Forelimb muscle (tissue), 1 donor: ENCODE measurements around the gene SNX25. TPM values are rescaled to one million over a fixed set of nuclear protein-coding genes. Genes with fewer than 3 reads are reported as not detected.
A peak's percentile ranks its signal among the peaks of the same experiment; 100 is the strongest.
"Not testable (repeated sequence)": the region's sequence is repeated elsewhere in the genome, so short reads cannot be mapped to it uniquely, and the experiment has no call there.

Experiments used
- DNase-seq: peaks from one replicate; pipeline ENCODE4 v3.0.0-alpha.2; 2013; ENCODE audit warnings: low read depth
- polyA plus RNA-seq: library from polyadenylated mRNA; unstranded; fragments of 120-200 nt; gene quantifications from one replicate; pipeline ENCODE4 v1.2.1, GENCODE V29; 2013; ENCODE audit not compliant: insufficient read length

SNX25 gene
- 7.6 TPM for polyA plus RNA-seq

DNA sequence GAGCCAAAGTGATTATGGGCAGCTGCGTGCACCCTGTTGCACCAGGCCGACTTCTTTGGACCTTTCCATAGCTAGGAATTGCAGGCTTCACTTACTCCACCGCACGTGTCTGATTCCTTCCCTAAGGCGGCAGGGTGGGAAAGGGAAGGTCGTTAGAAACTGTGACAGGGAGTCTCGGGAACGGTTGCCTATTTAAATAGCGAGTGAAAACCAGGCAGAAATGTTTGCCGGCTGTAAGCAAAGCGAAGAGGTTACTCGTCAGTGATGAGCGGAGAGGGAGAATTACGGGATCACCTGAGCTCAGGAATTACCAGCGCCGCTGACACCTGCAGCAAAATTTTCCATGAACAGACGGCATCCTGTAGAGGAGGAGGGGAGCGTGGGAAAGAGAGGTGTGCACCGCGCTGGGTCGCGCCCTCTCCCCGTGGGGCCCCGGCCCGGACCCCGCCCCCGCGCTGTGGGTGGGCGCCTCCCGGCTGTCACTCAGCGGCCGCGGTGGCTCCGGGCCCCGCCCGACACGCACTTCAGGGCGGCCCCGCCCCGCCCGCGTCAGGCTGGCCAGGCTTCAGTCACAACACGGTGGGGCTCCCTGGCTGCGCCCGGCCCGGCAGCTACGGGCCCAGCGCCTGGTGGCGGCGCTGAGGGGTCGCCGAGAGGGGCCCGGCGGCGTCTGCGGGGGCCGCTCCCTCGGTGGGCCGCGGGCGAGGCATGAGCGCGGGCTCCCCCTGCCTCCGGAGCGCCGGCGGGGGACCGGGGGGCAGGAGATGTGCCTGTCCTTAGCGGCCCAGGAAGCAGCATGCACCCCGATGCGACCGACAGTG lies at the start of gene SNX25:
Gene SNX25 (plus strand): TSS at position 568 of the 821 bp plus-strand sequence. CDS start 229 bp downstream, at position 797.
- no peak for DNase-seq

DNA sequence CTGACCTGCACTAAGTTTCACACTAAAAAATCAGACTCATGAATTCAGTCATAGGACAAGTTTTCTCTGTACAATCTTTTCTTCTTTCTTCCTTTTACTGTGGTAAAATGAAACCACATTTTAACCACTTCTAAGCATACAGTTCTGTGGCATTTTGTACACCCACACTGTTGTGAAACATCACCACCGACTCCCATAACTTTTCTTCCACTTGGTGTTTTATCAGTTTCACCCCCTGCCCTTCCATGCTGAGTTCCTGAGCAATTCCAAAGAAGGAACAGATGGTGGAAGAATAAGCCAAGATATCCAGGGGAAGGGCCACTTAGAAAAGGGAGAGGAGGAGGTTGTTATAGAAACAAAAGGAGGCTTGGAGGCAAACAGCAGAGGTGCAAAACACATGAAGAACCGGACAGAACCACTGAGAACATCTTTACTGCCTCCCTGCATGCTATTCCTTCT lies 43.8 kb upstream of the SNX25 start:
- DNase-seq, result no peak

DNA sequence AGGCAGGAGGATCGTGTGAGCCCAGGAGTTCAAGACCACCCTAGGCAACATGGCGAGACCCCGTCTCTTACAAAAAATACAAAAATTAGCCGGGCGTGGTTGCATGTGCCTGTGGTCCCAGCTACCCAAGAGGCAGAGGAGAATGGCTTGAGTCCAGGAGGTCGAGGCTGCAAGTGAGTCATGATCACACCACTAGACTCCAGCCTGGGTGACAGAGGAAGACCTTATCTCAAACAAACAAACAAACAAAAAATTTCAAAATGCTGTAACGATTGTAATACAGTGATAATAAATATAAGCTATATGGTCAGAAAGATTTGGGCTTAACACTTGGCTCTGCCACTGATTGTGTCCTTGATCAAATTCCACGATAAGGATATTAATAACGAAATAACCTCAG lies 42.2 kb upstream of the SNX25 start:
- DNase-seq, result no peak

DNA sequence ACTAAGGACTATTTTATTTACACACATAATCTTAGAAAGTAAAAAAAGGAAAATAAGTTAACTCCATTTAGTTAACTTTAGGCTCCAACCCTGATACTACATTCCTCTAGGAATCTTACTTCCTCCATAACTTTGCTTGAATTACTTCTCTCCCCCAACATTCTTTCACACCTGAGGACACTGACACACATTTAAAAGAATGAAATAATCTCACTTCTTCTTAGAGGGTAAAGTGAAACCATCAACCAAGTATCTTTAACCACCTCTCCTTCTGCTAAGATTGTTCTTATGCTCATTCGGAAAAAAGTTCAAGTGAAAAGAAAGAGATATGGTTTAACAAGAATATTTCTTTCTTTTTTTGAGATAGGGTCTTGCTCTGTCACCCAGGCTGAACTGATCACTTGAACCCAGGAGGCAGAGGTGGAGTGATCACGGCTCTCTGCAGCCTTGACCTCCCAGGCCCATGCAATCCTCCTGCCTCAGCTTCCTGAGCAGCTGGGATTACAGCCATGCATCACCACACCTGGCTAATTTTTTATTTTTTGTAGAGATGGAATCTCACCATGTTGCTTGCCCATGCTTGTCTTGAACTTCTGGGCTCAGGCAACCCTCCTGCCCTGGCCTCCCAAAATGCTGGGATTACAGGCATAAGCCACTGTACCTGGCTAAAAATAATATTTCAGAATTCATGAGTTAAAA lies 37.9 kb upstream of the SNX25 start:
- no peak for DNase-seq

DNA sequence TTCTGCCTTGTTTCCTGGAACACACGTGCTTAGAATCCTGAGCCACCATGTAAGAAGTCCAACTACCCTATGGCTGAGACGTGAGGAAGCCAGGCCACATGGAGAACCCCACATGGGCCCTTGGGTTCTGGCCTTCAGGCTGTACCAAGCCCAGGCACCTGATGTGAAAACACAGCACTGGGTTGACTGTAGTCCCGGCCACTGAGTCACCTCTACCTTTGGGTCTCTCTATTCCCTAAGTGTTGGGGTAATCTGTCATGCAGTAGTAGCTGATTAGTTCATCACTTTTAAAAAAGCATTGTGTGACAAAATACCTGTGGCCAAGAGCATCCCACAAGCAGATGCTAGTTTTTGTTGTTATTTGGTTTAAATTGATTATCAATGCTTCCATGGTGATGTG lies 29.9 kb upstream of the SNX25 start:
- DNase-seq, result no peak

DNA sequence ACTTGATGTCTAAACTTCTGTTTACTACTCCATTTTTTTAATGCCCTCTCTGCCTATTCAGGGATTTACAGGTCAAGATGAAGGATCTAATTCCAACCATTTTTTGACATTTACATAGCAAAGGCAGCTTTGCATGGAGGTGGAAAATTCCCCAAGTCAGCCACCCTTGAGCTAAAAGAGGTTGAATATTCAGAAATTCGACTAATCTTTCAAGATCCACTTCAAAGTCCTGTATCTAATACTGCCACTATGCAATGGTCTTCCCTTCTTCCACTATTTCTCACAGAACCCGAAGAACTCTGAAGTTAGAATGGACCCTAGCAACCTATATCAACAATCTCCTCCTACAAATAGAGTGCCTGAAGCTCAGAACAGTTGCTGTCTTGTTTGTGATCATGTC lies 27.2 kb upstream of the SNX25 start:
- DNase-seq, result no peak

DNA sequence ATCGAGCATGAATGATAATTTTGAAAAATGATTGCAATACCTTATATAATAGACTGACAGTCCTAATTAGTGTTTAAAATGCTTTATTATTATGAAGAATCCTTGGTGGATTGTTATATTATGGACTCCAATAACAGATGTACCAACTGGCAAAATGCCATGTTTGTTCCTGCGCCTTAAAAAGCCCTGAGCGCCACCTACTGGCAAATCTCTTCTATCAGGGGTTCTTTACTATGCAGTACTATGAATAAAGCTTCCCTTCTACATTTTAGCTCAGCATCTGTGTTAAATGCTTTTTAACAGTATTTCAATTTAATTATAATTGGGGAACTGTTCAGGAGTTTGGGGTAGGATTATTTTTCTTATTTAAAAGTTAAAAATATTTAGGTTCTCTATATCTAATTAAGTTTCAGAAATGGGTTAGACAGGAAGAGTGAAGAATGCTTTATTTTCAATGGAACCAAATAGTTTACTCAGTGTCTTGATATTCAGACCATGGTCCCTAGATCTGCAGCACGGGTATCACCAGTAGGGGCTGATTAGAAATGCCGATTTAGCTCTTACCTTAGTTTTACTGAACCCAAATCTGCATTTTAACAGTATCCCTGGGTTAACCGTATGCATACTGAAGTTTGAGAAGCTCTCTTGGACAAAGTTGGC lies 25.6 kb upstream of the SNX25 start:
- peak; percentile 83 for DNase-seq

DNA sequence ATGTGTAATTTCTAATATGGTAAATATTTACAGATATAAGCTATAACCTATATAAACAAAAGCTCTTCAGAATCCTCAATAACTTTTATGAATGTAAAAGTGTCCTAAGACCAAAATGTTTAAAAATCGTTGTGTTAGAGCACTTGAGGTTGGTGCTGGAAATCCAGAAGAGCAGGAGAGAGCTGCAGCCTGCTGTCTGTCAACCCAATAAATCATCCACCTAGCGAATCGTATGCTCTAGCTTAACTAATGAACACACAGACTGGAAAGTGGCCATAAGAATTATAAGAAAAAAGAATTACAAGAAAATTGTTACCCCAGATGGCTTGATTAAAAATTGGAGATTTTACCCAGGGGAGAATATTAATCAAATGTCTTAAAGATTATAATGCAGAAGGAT lies 22.6 kb upstream of the SNX25 start:
- DNase-seq, result no peak

DNA sequence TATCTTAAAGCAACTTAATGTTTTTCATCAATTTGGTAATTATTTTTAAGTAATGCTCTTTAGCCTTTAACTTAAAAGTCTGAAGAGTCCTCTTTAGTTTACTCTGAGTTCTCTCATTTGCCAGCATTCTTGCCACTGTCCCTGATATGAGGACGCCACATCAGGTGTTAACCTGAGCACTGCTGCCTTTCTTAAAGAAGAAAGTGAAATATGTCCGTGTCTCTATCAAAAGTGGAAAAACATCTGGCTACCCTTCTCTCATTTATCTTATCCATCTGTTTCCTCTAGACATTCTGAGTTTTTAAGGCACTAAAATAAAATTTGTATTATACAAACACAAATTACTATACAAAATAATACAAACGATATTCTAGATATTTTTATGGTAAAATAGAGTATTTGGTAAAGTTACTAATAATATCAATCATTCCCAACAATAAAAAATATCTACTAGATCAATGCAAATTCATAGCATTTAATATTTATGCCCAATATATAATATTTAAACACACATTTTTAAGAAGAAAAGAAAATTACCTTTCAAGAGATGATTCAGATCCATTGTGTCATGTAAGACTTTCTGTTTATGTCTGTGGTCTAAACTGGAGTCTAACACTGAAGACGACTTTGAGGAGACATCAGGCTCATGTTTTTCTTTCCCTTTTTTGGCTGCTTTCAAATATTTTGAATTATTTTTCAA lies 19.6 kb upstream of the SNX25 start:
- DNase-seq, result no peak

DNA sequence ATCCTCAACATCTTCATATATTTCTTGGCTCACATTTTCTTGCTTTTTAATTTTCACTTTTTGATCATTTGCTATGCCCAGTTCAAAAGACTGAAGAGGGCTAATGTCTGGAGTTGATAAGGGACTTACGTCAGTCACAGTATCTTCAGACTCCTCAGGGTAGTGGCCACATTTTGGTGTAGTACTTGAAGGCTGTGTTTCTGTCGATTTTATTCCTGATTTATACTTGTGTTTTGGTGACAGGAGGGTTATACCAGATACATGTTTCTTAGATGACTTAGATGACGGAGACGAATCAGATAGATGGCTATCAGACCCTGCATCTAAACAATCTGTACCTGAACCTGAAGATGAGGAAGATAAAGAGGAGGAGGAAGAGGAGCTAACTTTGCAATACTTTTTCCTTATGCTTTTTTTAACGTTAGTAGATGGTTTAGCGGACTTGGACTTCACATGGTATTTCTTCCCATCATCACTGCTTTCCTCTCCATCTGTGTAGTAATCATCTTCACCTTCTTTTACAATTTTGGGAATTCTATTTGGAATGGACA lies 19.0 kb upstream of the SNX25 start:
- no peak for DNase-seq

DNA sequence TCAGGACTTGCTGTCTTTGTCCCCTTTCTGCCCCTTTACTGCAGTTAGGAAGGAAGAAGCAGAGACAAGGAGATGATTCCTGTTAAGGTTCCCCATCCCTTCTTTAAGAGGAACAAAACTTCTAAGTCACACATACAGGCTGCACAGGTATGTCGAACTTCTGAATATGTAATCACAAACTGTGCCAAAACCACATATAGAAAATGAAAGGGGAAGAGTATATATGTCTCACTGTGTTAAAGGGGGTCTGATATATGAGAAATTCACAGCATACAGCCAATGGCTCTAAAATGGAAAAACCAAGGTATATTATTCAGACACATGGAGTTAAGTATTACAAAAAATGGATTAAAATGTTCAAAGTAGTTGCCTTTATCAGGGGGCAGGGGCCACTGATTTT lies 17.3 kb upstream of the SNX25 start:
- DNase-seq, result no peak

DNA sequence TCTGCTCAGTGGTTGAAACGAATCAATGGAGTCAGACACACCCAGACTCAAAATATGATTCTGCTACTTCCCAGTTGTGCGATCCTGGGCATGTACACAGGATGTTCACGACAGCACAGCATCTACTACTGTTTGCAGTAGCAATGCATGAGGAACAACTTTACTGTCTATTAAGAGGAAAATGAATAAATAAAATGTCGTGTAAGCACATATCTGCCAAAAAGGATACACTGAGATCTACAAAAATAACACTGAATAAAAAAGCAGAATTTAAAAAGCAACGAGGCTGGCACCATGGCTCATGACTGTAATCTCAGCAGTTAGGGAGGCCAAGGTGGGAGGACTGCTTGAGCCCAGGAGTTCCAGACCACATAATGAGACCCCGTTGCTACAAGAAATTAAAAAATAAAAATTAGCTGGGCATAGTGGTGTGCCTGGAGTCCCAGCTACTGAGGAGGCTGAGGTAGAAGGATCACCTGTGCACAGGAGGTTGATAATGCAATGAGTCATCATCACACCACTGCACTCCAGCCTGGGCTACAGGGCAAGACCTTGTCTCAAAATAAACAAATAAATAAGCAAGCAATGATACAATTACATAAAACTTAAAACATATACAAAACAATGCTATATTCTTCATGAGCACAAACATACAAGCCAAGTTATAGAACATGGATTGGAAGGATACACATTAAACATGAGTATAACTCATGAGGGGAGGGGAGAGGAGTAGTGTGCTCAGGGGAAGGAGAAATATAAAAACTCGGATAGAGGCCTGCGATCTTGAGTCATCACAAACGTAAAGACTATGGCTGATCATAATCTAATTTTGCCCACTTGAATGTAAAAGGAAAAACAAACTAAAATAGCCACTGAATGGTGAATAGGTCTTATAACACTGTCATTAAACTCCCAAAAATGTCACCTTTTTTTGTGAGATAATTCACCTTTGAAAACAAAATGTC lies 14.2 kb upstream of the SNX25 start:
- no peak for DNase-seq

DNA sequence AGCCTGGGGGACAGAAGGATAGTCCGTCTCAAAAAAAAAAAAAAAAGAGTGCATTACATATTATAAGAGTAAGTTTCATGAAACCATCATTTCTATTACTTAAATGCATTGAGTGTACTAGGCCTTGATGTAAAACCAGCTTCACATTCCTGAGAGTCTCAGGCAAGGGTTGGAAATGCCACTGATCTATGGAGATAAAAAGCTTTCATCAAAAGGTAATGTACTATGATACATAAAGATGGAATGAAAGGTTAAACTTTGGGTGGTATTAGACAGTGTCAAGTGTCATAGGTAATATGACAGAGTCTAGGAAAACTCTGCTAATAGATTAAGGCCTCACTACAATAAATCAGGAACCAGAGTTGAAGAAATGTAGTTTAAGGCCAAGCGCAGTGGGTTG lies 13.0 kb upstream of the SNX25 start:
- DNase-seq, result no peak

DNA sequence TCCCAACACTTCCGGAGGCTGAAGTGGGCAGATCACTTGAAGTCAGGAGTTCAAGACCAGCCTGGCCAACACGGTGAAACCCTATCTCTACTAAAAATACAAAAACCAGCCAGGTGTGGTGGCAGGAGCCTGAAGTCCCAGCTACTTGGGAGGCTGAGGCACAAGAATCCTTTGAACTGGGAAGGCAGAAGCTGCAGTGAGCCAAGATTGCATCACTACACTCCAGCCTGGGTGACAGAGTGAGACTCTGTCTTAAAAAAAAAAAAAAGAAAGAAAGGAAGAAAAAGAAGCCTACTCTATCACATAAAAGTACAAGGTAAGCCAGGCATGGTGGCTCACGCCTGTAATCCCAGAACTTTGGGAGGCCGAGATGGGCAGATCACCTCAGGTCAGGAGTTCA lies 11.2 kb upstream of the SNX25 start:
- not testable (repeated sequence) for DNase-seq

DNA sequence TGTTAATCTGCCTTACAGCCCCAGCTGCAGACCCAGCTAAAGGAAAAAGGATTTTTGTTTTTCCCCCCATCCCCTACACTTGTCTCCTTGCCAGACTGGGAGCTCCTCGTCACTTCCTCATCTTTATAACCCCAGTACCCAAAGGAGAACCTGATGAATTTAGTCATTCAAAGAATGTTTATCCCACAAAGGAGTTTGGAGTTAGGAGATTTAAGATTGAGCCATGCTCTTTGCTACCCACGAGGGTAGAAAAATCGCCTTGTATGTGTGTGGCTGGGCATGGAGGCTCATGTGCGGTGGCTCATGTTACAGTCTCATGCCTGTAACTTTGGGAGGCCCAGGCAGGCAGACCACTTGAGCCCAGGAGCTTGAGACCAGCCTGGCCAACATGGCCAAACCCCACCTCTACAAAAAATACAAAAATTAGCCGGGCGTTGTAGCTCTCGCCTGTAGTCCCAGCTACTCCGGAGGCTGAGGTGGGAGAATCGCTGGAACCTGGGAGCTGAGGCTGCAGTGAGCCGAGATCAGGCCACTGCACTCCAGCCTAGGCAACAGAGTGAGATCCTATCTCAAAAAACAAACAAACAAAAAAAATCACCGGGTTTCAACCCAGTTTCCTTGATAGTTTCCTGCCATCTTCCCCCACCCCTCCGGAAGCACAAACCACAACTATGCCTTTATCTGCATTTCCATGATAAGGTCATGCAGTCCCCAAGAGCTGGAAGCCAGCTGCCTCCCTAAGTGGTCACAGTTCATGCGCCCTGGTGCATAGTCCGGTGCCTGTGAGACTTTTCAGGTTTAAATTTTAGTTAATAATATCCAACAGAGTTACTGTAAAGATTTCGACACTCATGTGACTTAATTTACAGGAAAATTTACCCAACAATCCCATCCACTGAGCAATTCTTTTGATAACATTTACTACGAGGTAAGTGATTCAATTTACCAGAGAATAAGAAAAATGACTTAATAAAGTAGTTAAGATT lies 7.1 kb upstream of the SNX25 start:
- no peak for DNase-seq

DNA sequence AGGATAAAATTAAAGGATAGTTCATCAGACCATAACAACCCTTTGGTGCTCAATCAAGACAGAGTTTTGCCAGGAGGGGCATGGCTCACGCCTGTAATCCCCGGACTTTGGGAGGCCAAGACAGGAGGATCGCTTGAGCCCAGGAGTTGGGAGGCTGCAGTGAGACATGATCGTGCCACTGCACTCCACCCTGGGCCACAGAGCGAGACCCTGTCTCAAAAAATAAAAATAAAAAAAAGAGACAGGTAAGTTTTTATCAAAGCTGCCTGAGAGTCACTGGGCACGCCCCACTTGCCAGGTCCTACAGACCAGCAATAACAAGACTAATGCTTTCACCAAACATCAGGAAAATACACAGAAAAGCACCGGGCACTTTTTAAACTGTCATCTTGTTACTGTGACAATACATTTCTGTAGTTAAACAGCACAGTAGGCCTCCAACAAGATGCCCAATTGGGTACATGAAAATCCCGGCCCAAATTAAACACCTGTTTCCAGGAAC lies 6.4 kb upstream of the SNX25 start:
- DNase-seq, result no peak

DNA sequence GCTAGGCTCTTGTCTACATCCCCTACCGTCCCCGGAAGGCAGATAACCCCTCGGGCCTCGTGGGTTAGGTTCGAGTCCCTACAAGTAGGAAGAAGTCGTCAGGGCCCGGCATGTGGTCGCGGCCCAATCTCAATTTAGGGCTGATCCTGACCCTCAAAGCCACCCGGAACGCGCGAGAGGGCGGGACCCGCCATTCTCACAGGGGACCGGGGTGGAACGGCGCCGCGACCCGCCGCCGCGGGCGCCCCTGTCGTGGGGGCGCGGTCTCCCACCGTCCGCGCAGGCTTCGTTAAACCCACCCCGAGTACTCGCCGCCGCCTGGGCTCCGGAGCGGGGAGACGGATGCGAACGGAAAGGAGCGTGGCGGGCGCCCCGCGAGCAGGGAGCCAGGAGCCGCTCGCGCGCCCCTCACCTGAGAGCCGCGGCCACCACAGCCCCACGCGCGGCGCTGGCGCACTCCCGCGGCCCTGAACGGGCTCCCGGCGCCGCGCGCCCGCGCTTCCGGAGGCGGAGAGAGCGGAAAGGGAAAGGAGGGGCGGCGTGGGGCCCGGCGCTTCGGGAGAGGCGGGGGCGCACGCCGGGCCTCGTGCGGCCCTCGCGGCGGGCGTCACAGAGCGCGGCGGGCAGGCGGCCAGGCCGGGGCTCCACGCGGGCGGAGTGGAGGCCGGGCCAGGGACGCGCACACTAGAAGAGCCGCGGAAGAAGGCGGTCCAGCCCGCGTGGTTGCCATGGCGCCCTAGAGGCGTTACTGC lies 5.7 kb upstream of the SNX25 start, which contains the start of gene CFAP97:
Gene CFAP97 (minus strand): TSS at position 515 of the 752 bp plus-strand sequence. CDS start 12,804 bp downstream, outside the sequence.
- DNase-seq, result peak; percentile 65
